Neural cell (in vitro differentiated cells): ENCODE measurements around the gene TNIP3.

Source experiments
- CTCF ChIP-seq: fragments of 450-650 bp; IDR thresholded peaks from 2 replicates; pipeline ENCODE4 v1.5.1; 2014; ENCODE audit warnings: antibody characterized with exemption, mild to moderate bottlenecking, moderate library complexity; ENCODE audit not compliant: poor library complexity, severe bottlenecking
- EZH2 ChIP-seq: fragments of 200-600, 300-800 bp; shearing (Covaris generic), sonication (generic); IDR thresholded peaks from 2 replicates; pipeline ENCODE4 v1.6.1; 2014; ENCODE audit warnings: antibody characterized with exemption, low read length, borderline replicate concordance, mild to moderate bottlenecking; ENCODE audit not compliant: insufficient read depth, poor library complexity, severe bottlenecking
- RAD21 ChIP-seq: fragments of 450-650 bp; conservative IDR thresholded peaks from 2 replicates; pipeline ENCODE4 v1.6.1; 2014; ENCODE audit warnings: antibody characterized with exemption, mild to moderate bottlenecking, moderate library complexity
- TF ChIP-seq, protein P1 (sequence below): IDR thresholded peaks from 2 replicates; pipeline ENCODE4 v1.6.1; 2012; ENCODE audit warnings: borderline replicate concordance

DNA sequence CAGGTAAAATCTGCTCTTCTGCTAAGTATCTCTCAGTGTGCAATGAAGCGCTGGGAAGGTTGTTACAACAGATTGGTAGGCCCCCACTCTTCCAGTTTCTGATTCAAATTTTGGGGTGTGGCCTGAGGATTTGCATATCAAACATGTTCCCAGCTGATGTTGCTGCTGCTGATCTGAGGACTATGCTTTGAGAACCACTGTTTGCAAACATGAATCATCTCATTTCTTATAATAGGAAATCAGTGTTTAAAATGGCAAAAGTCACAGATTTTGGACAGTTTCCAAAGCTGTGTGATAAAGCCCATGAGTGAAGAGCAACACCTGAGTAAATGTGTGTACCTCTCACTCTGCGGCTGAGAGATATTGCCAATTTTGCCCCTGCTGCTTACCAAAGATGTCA lies 55.6 kb downstream of the TNIP3 start:
- TF ChIP-seq RAD21 (no peak), EZH2 (no peak), CTCF (no peak)
- TF ChIP-seq, protein P1, sequence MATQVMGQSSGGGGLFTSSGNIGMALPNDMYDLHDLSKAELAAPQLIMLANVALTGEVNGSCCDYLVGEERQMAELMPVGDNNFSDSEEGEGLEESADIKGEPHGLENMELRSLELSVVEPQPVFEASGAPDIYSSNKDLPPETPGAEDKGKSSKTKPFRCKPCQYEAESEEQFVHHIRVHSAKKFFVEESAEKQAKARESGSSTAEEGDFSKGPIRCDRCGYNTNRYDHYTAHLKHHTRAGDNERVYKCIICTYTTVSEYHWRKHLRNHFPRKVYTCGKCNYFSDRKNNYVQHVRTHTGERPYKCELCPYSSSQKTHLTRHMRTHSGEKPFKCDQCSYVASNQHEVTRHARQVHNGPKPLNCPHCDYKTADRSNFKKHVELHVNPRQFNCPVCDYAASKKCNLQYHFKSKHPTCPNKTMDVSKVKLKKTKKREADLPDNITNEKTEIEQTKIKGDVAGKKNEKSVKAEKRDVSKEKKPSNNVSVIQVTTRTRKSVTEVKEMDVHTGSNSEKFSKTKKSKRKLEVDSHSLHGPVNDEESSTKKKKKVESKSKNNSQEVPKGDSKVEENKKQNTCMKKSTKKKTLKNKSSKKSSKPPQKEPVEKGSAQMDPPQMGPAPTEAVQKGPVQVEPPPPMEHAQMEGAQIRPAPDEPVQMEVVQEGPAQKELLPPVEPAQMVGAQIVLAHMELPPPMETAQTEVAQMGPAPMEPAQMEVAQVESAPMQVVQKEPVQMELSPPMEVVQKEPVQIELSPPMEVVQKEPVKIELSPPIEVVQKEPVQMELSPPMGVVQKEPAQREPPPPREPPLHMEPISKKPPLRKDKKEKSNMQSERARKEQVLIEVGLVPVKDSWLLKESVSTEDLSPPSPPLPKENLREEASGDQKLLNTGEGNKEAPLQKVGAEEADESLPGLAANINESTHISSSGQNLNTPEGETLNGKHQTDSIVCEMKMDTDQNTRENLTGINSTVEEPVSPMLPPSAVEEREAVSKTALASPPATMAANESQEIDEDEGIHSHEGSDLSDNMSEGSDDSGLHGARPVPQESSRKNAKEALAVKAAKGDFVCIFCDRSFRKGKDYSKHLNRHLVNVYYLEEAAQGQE, result no peak
